ENCODE data around the gene C3orf49.
A peak's percentile ranks its signal among the peaks of the same experiment; 100 is the strongest.

Gene C3orf49

GRCh38 chr3:63847718-63848450 lies 28.8 kb downstream of the C3orf49 start:
- no peak for TF ChIP-seq EZH2 (IDR thresholded peaks at IDR 0.05; ENCODE audit: borderline replicate concordance, low read depth, low read length, severe bottlenecking)
- TF ChIP-seq CTCF (IDR thresholded peaks at IDR 0.05; ENCODE audit: borderline replicate concordance, extremely low read depth, low read length, poor library complexity, severe bottlenecking): no peak
- no peak overlapping the region for H3K9ac ChIP-seq (ENCODE audit: low read depth, low read length)
- peaks cover 3% of the 10 kb centered on the region; the same call in 1 of the 2 replicates for H3K36me3 ChIP-seq (ENCODE audit: insufficient read depth, low read length)
- DNase-seq (no peak), ATAC-seq (ENCODE audit: insufficient read depth, low read depth) (no peak)
- peaks cover 89% of the 10 kb centered on the region for H3K79me2 ChIP-seq (ENCODE audit: insufficient read depth, low read length)
- H3K9me3 ChIP-seq (ENCODE audit: insufficient read depth, low read length, severe bottlenecking): no peaks in the 10 kb centered on the region
- H3K27ac ChIP-seq (ENCODE audit: low read length): no peak overlapping the region
- no peaks in the 10 kb centered on the region for H3K4me1 ChIP-seq (ENCODE audit: insufficient read depth, low read length)
- H3K27me3 ChIP-seq (ENCODE audit: insufficient read depth, low read length, poor library complexity): no peaks in the 10 kb centered on the region
- no peak overlapping the region for H3K4me3 ChIP-seq (ENCODE audit: low read depth in 1 of 2, low read length in 2 of 2)
- no peak overlapping the region for H3K4me2 ChIP-seq (ENCODE audit: insufficient read depth, low read length)
- no peak overlapping the region for H2AFZ ChIP-seq (ENCODE audit: low read depth, low read length)
- peaks cover 11% of the 10 kb centered on the region; the same call in 1 of the 2 replicates for H4K20me1 ChIP-seq (ENCODE audit: insufficient read depth, low read length)

- H4K20me1 ChIP-seq (ENCODE audit: insufficient read depth, low read length): peaks cover 11% of the 10 kb centered on the region; the same call in 1 of the 2 replicates
- ATAC-seq (ENCODE audit: insufficient read depth, low read depth) (peak; percentile 40; the same call in 1 of the 3 replicates), DNase-seq (no peak)
- H3K4me1 ChIP-seq (ENCODE audit: insufficient read depth, low read length): no peaks in the 10 kb centered on the region
- peaks cover 88% of the 10 kb centered on the region for H3K79me2 ChIP-seq (ENCODE audit: insufficient read depth, low read length)
- H3K4me2 ChIP-seq (ENCODE audit: insufficient read depth, low read length): no peak overlapping the region
- H2AFZ ChIP-seq (ENCODE audit: low read depth, low read length): no peak overlapping the region
- H3K9ac ChIP-seq (ENCODE audit: low read depth, low read length): no peak overlapping the region
- H3K27ac ChIP-seq (ENCODE audit: low read length): no peak overlapping the region
- no peaks in the 10 kb centered on the region; the same call in 1 of the 2 replicates for H3K36me3 ChIP-seq (ENCODE audit: insufficient read depth, low read length)
- TF ChIP-seq CTCF (IDR thresholded peaks at IDR 0.05; ENCODE audit: borderline replicate concordance, extremely low read depth, low read length, poor library complexity, severe bottlenecking) (no peak), EZH2 (IDR thresholded peaks at IDR 0.05; ENCODE audit: borderline replicate concordance, low read depth, low read length, severe bottlenecking) (no peak)
- no peaks in the 10 kb centered on the region for H3K9me3 ChIP-seq (ENCODE audit: insufficient read depth, low read length, severe bottlenecking)
- H3K27me3 ChIP-seq (ENCODE audit: insufficient read depth, low read length, poor library complexity): no peaks in the 10 kb centered on the region
- no peak overlapping the region for H3K4me3 ChIP-seq (ENCODE audit: low read depth in 1 of 2, low read length in 2 of 2)
These were observed 30.1 kb downstream of the C3orf49 start for GRCh38 chr3:63849175-63849574.

GRCh38 chr3:63851287-63851686 lies 32.2 kb downstream of the C3orf49 start:
- ATAC-seq (ENCODE audit: insufficient read depth, low read depth) (no peak), DNase-seq (no peak)
- Histone ChIP-seq H3K9ac (ENCODE audit: low read depth, low read length) (no peak overlapping the region), H3K36me3 (ENCODE audit: insufficient read depth, low read length) (no peaks in the 10 kb centered on the region), H3K27ac (ENCODE audit: low read length) (no peak overlapping the region), H3K4me2 (ENCODE audit: insufficient read depth, low read length) (no peak overlapping the region), H2AFZ (ENCODE audit: low read depth, low read length) (no peak overlapping the region), H3K4me3 (ENCODE audit: low read depth in 1 of 2, low read length in 2 of 2) (no peak overlapping the region), H3K9me3 (ENCODE audit: insufficient read depth, low read length, severe bottlenecking) (no peaks in the 10 kb centered on the region), H3K79me2 (ENCODE audit: insufficient read depth, low read length) (peaks cover 88% of the 10 kb centered on the region), H4K20me1 (ENCODE audit: insufficient read depth, low read length) (peaks cover 21% of the 10 kb centered on the region; the same call in 1 of the 2 replicates), H3K27me3 (ENCODE audit: insufficient read depth, low read length, poor library complexity) (no peaks in the 10 kb centered on the region), H3K4me1 (ENCODE audit: insufficient read depth, low read length) (0 out of 2 replicates have a peak, but pooled peaks cover 3% of the 10 kb centered on the region)
- TF ChIP-seq EZH2 (IDR thresholded peaks at IDR 0.05; ENCODE audit: borderline replicate concordance, low read depth, low read length, severe bottlenecking) (no peak), CTCF (IDR thresholded peaks at IDR 0.05; ENCODE audit: borderline replicate concordance, extremely low read depth, low read length, poor library complexity, severe bottlenecking) (no peak)

Data from DND-41 (cell line).